ENCODE measurements around the gene OTOS.

DNA sequence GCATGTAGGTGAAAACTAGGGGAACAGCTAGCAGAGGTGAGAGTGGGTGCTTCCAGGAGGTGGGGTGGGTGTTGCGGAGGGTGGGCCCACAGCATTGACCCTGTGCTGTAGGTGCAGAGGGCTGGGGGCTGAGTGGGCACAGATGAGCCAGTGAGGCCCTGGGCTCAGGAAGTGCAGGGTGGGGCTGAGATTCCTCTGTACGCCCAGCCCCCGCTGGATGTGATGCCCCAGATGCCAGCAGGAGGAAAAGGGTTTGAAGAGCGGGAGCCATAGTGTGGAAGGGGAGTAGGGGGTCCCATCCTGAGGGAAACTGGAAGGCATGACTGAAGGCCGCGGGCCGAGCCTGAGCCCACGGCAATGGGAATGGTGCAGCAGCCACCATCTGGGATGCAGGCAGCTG, 14.1 kb upstream of the OTOS start:
- TF ChIP-seq, protein P1, sequence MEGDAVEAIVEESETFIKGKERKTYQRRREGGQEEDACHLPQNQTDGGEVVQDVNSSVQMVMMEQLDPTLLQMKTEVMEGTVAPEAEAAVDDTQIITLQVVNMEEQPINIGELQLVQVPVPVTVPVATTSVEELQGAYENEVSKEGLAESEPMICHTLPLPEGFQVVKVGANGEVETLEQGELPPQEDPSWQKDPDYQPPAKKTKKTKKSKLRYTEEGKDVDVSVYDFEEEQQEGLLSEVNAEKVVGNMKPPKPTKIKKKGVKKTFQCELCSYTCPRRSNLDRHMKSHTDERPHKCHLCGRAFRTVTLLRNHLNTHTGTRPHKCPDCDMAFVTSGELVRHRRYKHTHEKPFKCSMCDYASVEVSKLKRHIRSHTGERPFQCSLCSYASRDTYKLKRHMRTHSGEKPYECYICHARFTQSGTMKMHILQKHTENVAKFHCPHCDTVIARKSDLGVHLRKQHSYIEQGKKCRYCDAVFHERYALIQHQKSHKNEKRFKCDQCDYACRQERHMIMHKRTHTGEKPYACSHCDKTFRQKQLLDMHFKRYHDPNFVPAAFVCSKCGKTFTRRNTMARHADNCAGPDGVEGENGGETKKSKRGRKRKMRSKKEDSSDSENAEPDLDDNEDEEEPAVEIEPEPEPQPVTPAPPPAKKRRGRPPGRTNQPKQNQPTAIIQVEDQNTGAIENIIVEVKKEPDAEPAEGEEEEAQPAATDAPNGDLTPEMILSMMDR (IDR thresholded peaks at IDR 0.05; ENCODE audit: poor library complexity, severe bottlenecking) = no peak
- TF ChIP-seq EP300 (conservative IDR thresholded peaks at IDR 0.05; ENCODE audit: poor library complexity, severe bottlenecking) = no peak
- TF ChIP-seq TAF1 (IDR thresholded peaks at IDR 0.05; ENCODE audit: low read depth) = no peak

Measured in neural cell (in vitro differentiated cells).